ENCODE data around the gene MIPEP.

- TF ChIP-seq FOXM1 (IDR thresholded peaks at IDR 0.05; ENCODE audit: borderline replicate concordance, low read depth), result no peak
- no peak for TF ChIP-seq ZBTB7A (IDR thresholded peaks at IDR 0.05; ENCODE audit: low read depth)
- TF ChIP-seq REST (IDR thresholded peaks at IDR 0.05; ENCODE audit: low read depth), result no peak
- TF ChIP-seq EP300 (IDR thresholded peaks at IDR 0.05; ENCODE audit: borderline replicate concordance), result no peak
- TF ChIP-seq, protein P1, sequence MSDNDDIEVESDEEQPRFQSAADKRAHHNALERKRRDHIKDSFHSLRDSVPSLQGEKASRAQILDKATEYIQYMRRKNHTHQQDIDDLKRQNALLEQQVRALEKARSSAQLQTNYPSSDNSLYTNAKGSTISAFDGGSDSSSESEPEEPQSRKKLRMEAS (IDR thresholded peaks at IDR 0.05), result no peak
- no peak for TF ChIP-seq NFIC (IDR thresholded peaks at IDR 0.05)
- TF ChIP-seq TEAD4 (IDR thresholded peaks at IDR 0.05), result no peak
- TF ChIP-seq CREB1 (IDR thresholded peaks at IDR 0.05; ENCODE audit: low read depth), result no peak
- no peak for TF ChIP-seq EGR1 (IDR thresholded peaks at IDR 0.05)
- TF ChIP-seq YY1 (IDR thresholded peaks at IDR 0.05; ENCODE audit: low read depth), result no peak
- no peak for TF ChIP-seq RAD21 (IDR thresholded peaks at IDR 0.05; ENCODE audit: low read depth)
These were observed 172.8 kb downstream of the MIPEP start for GRCh38 chr13:23716401-23716800.
